HG03045 (cell line): Measurements from ENCODE around the gene CKMT2.

ENCODE experiments used
- ATAC-seq: cut with Tn5 transposase; IDR thresholded peaks from one replicate; pipeline ENCODE4 v1.9.1; 2021; ENCODE audit warnings: mild to moderate bottlenecking, moderate library complexity; ENCODE audit not compliant: unreplicated experiment

Gene CKMT2

GRCh38 chr5:81302596-81302995 is 69.5 kb downstream of the CKMT2 start:
- ATAC-seq, result no peak

- ATAC-seq, result no peak
Observed at GRCh38 chr5:81303563-81303962, 70.4 kb downstream of the CKMT2 start.

- ATAC-seq, result no peak
Observed at GRCh38 chr5:81305785-81306184, 72.7 kb downstream of the CKMT2 start.

- ATAC-seq, result no peak
Observed at GRCh38 chr5:81308836-81309235, 75.7 kb downstream of the CKMT2 start.

- no peak for ATAC-seq
Observed at GRCh38 chr5:81310402-81311063, 77.4 kb downstream of the CKMT2 start.

GRCh38 chr5:81313278-81313677 is 80.2 kb downstream of the CKMT2 start:
- no peak for ATAC-seq

- ATAC-seq, result no peak
Observed at GRCh38 chr5:81313686-81314085, 80.6 kb downstream of the CKMT2 start.

- no peak for ATAC-seq
Observed at GRCh38 chr5:81314581-81314980, 81.5 kb downstream of the CKMT2 start.

GRCh38 chr5:81315336-81315735 is 82.2 kb downstream of the CKMT2 start:
- ATAC-seq, result no peak

- no peak for ATAC-seq
Observed at GRCh38 chr5:81315830-81316229, 82.7 kb downstream of the CKMT2 start.
